H1 (cell line): ENCODE measurements around the gene PALM2AKAP2. TPM values are rescaled to one million over a fixed set of nuclear protein-coding genes. Genes with fewer than 3 reads are reported as not detected.

ENCODE experiments used
- BACH1 ChIP-seq: IDR thresholded peaks from 2 replicates; pipeline ENCODE4 v1.6.1; 2012; ENCODE audit warnings: low read length, improper control_type of control experiment
- BCL11A ChIP-seq, 2 experiments: IDR thresholded peaks; one replicate each; pipeline ENCODE4 v1.6.1; 2011; ENCODE audit warnings: low read depth in 2 of 2, low read length in 2 of 2, mild to moderate bottlenecking in 2 of 2
- CBX8 ChIP-seq: fragments of 300-800, 300-1000 bp; sonication (generic); IDR thresholded peaks from 2 replicates; pipeline ENCODE4 v1.7.1; 2016; ENCODE audit warnings: low read depth, low read length, borderline replicate concordance
- CEBPB ChIP-seq: IDR thresholded peaks from 2 replicates; pipeline ENCODE4 v1.6.1; 2012; ENCODE audit warnings: low read depth, low read length
- CREB1 ChIP-seq: IDR thresholded peaks from 2 replicates; pipeline ENCODE4 v1.6.1; 2012; ENCODE audit warnings: inconsistent platforms
- EP300 ChIP-seq, 2 experiments: IDR thresholded peaks; 1 replicate in 1 of 2; 2 replicates in 1 of 2; pipeline ENCODE4 v1.6.1; 2011 to 2012; ENCODE audit warnings: low read depth in 2 of 2, low read length in 2 of 2, mild to moderate bottlenecking in 2 of 2, borderline replicate concordance in 1 of 2, inconsistent platforms in 1 of 2, moderate library complexity in 1 of 2
- GABPA ChIP-seq: IDR thresholded peaks from 2 replicates; pipeline ENCODE4 v1.6.1; 2011; ENCODE audit warnings: mild to moderate bottlenecking, low read length, moderate library complexity, borderline replicate concordance; ENCODE audit not compliant: insufficient read depth
- GTF2F1 ChIP-seq: IDR thresholded peaks from 2 replicates; pipeline ENCODE4 v1.6.1; 2012; ENCODE audit warnings: low read depth, low read length, improper control_type of control experiment, borderline replicate concordance
- HDAC6 ChIP-seq: IDR thresholded peaks from one replicate; pipeline ENCODE4 v1.7.1; 2012; ENCODE audit warnings: low read depth, mild to moderate bottlenecking, inconsistent platforms, low read length, moderate library complexity
- PHF8 ChIP-seq: fragments of 200-600 bp; sonication (generic); conservative IDR thresholded peaks from 2 replicates; pipeline ENCODE4 v1.7.1; 2012; ENCODE audit warnings: low read depth, mild to moderate bottlenecking, inconsistent platforms, low read length, moderate library complexity
- POU5F1 ChIP-seq: IDR thresholded peaks from 2 replicates; pipeline ENCODE4 v1.6.1; 2011; ENCODE audit warnings: low read depth, mild to moderate bottlenecking, low read length, moderate library complexity
- RBBP5 ChIP-seq: IDR thresholded peaks from 2 replicates; pipeline ENCODE4 v1.7.1; 2012; ENCODE audit warnings: low read depth, mild to moderate bottlenecking, inconsistent platforms, low read length, moderate library complexity, borderline replicate concordance
- SAP30 ChIP-seq: fragments of 300-600 bp; sonication (generic); IDR thresholded peaks from 2 replicates; pipeline ENCODE4 v1.7.1; 2012; ENCODE audit warnings: low read length, moderate library complexity, mild to moderate bottlenecking, inconsistent platforms; ENCODE audit not compliant: insufficient read depth, insufficient replicate concordance
- SIN3A ChIP-seq, 2 experiments: IDR thresholded peaks in 1 of 2; conservative IDR thresholded peaks in 1 of 2; 2 replicates each; pipeline ENCODE4 v1.6.1; 2011 to 2012; ENCODE audit warnings: low read length in 2 of 2, improper control_type of control experiment in 1 of 2, low read depth in 1 of 2, mild to moderate bottlenecking in 1 of 2
- SP4 ChIP-seq: IDR thresholded peaks from 2 replicates; pipeline ENCODE4 v1.6.1; 2012; ENCODE audit warnings: low read length, inconsistent platforms
- SRF ChIP-seq: IDR thresholded peaks from 2 replicates; pipeline ENCODE4 v1.6.1; 2011; ENCODE audit warnings: mild to moderate bottlenecking, low read depth, low read length, moderate library complexity
- TAF1 ChIP-seq: IDR thresholded peaks from 2 replicates; pipeline ENCODE4 v1.6.1; 2011; ENCODE audit warnings: mild to moderate bottlenecking, low read depth, low read length
- TAF7 ChIP-seq: optimal IDR thresholded peaks from 2 replicates; pipeline ENCODE3; 2011; ENCODE audit warnings: low read depth, mild to moderate bottlenecking, inconsistent platforms, low read length, moderate library complexity, borderline replicate concordance
- polyA plus RNA-seq, 7 experiments: library from polyadenylated mRNA; depleted of rRNA in 3 of 7; stranded (reverse) in 5 of 7; unstranded in 2 of 7; fragments of >200 nt in 5 of 7; fragments of 200-250 nt in 2 of 7; gene quantifications; 1 replicate in 5 of 7; 2 replicates in 1 of 7; 4 replicates in 1 of 7; pipeline versions ENCODE4 v1.2.1 to v1.2.3, GENCODE V29; 2011 to 2013; ENCODE audit warnings: missing spikeins in 2 of 7, mixed read lengths in 2 of 7
- total RNA-seq: library from RNA; stranded (reverse); fragmentation: NEBNext Ultra II Directional; extraction: Animal tissue kit (Norgen Biotek cat#: 25700); gene quantifications from 2 replicates; pipeline ENCODE4 v1.2.1, GENCODE V29; 2021
- TF ChIP-seq, protein P1 (sequence below): IDR thresholded peaks from 2 replicates; pipeline ENCODE4 v1.6.1; 2011; ENCODE audit warnings: low read depth, mild to moderate bottlenecking, low read length; ENCODE audit not compliant: insufficient read depth
- TF ChIP-seq, protein P2 (sequence below): IDR thresholded peaks from 2 replicates; pipeline ENCODE4 v1.6.1; 2012; ENCODE audit warnings: inconsistent platforms
- TF ChIP-seq, protein P3 (sequence below): IDR thresholded peaks from 2 replicates; pipeline ENCODE4 v1.6.1; 2012; ENCODE audit warnings: inconsistent platforms

The PALM2AKAP2 gene
- total and polyA plus RNA-seq, 2 of the 8 experiments (the other 6 are each of a cell fraction or from before 2014, with no cell fraction given) = 0.38 to 20.5 TPM

DNA sequence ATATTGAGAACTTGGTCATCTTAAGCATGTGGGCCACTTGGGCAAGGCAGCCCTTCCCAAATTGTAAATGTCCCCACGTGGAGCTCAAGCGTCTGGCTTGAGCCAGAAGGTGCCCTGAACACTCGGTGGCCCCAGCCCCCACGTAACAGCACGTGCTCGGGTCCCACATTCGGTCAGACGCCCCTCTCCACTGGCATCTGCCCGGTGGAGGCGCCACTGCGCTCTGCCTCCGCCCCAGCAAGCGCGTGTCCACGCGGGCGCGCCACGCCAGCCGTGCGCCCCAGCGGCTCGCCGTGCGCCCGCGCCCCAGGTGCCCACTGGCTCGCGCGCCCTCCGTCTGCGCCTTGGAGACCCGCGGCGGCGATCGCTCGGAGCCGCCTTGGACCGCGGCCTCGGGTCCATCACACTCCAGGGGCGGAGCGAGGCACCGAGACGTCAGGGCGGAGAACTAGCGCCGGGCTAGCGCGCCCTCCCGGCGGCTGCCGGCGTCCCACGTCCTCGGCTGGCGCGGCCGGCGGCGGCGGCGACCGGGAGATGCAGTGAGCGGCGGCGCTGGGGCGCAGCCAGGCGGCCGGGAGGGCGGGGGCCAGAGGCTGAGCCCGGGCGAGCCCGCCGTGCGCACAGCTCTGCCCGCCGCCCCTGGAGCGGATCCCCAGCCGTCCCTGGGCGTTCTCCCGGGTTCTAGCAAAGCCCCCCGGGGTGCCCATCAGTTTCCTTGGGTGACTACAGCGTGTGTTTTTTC lies at the start of gene PALM2AKAP2 (continued):
- TF ChIP-seq SIN3A (conservative IDR thresholded peaks at IDR 0.05 in 1 of 2, IDR thresholded peaks at IDR 0.05 in 1 of 2; ENCODE audit: low read depth in 1 of 2, low read length in 2 of 2) (no peak), BCL11A (IDR thresholded peaks at IDR 0.05; ENCODE audit: low read depth in 2 of 2, low read length in 2 of 2) (no peak), HDAC6 (no peak), CREB1 (peak; percentile 26; the same call in 1 of the 2 replicates), GABPA (no peak), EP300 (IDR thresholded peaks at IDR 0.05; ENCODE audit: borderline replicate concordance in 1 of 2, low read depth in 2 of 2, low read length in 2 of 2) (no peak), TAF1 (0 out of 2 replicates have a peak, but pooled peaks have one; percentile 34), SP4 (no peak), PHF8 (0 out of 2 replicates have a peak, but pooled peaks have one; percentile 43), POU5F1 (no peak), BACH1 (no peak; the same call in 1 of the 2 replicates), SRF (no peak), GTF2F1 (no peak), CEBPB (no peak), TAF7 (peak; percentile 12), SAP30 (no peak), CBX8 (no peak), RBBP5 (peak; percentile 88; the same call in 1 of the 2 replicates)
- TF ChIP-seq, protein P1, sequence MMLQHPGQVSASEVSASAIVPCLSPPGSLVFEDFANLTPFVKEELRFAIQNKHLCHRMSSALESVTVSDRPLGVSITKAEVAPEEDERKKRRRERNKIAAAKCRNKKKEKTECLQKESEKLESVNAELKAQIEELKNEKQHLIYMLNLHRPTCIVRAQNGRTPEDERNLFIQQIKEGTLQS = no peak
- TF ChIP-seq, protein P2, sequence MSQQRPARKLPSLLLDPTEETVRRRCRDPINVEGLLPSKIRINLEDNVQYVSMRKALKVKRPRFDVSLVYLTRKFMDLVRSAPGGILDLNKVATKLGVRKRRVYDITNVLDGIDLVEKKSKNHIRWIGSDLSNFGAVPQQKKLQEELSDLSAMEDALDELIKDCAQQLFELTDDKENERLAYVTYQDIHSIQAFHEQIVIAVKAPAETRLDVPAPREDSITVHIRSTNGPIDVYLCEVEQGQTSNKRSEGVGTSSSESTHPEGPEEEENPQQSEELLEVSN = peak; percentile 90
- TF ChIP-seq, protein P3, sequence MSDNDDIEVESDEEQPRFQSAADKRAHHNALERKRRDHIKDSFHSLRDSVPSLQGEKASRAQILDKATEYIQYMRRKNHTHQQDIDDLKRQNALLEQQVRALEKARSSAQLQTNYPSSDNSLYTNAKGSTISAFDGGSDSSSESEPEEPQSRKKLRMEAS = peak; percentile 99
